Karpas-422 (cell line): ENCODE results near the gene NEIL3. TPM values are rescaled to one million over a fixed set of nuclear protein-coding genes. Genes with fewer than 3 reads are reported as not detected.
A peak's percentile ranks its signal among the peaks of the same experiment; 100 is the strongest.

Experiments
- DNase-seq: peaks from one replicate; pipeline ENCODE4 v3.0.0-alpha.2; 2015
- H2AFZ ChIP-seq: fragments of 200-600 bp; sonication (generic); 2 replicates; pipeline ENCODE4 v1.6.1; 2014; ENCODE audit warnings: antibody characterized with exemption, low read length, mixed read lengths
- H3K27ac ChIP-seq: fragments of 200-600 bp; sonication (generic); 2 replicates; pipeline ENCODE4 v1.5.1; 2014; ENCODE audit warnings: mild to moderate bottlenecking, low read length, moderate library complexity
- H3K27me3 ChIP-seq: fragments of 200-600 bp; sonication (generic); 2 replicates; pipeline ENCODE4 v1.6.1; 2014; ENCODE audit warnings: low read length, mixed read lengths
- H3K36me3 ChIP-seq: fragments of 200-600 bp; sonication (generic); 2 replicates; pipeline ENCODE4 v1.6.1; 2014; ENCODE audit warnings: low read length, mixed read lengths; ENCODE audit not compliant: insufficient read depth
- H3K4me1 ChIP-seq: fragments of 200-600 bp; sonication (generic); 2 replicates; pipeline ENCODE4 v1.6.1; 2014; ENCODE audit warnings: mild to moderate bottlenecking, low read length, mixed read lengths
- H3K4me2 ChIP-seq: fragments of 200-600 bp; sonication (generic); 2 replicates; pipeline ENCODE4 v1.6.1; 2014; ENCODE audit warnings: low read length, low read depth, mild to moderate bottlenecking; ENCODE audit not compliant: poor library complexity, severe bottlenecking
- H3K4me3 ChIP-seq: fragments of 200-600 bp; sonication (generic); 2 replicates; pipeline ENCODE4 v1.5.1; 2014; ENCODE audit warnings: mild to moderate bottlenecking, antibody characterized with exemption, low read length, mixed read lengths
- H3K79me2 ChIP-seq: fragments of 200-600 bp; sonication (generic); 2 replicates; pipeline ENCODE4 v1.6.1; 2014; ENCODE audit warnings: mild to moderate bottlenecking, low read length, mixed read lengths
- H3K9ac ChIP-seq: fragments of 200-600 bp; sonication (generic); 2 replicates; pipeline ENCODE4 v1.6.0; 2014; ENCODE audit warnings: low read length
- H3K9me2 ChIP-seq: fragments of 200-600 bp; sonication (generic), shearing (Covaris generic); replicated peaks from 2 replicates; pipeline ENCODE4 v1.6.0; 2014; ENCODE audit warnings: mild to moderate bottlenecking, low read length, moderate library complexity; ENCODE audit not compliant: insufficient read depth
- H3K9me3 ChIP-seq: fragments of 300-700, 200-600 bp; sonication (generic); 2 replicates; pipeline ENCODE4 v1.6.1; 2014; ENCODE audit warnings: low read length, mixed read lengths
- H4K20me1 ChIP-seq: fragments of 200-600 bp; sonication (generic); 2 replicates; pipeline ENCODE4 v1.6.1; 2014; ENCODE audit warnings: mild to moderate bottlenecking, antibody characterized with exemption, low read length, low read depth; ENCODE audit not compliant: insufficient read depth
- total RNA-seq: library from RNA; depleted of rRNA; stranded (reverse); fragments of >200 nt; shearing (Covaris generic); gene quantifications from 2 replicates; pipeline ENCODE4 v1.2.3, GENCODE V29; 2014; ENCODE audit warnings: low replicate concordance; rRNA removed

Gene NEIL3
- total RNA-seq, result 4.6 and 9.1 TPM in 2 replicates

GRCh38 chr4:177309522-177310371, at the start of gene NEIL3:
NEIL3 (plus strand) TSS chr4:177309874; CDS start chr4:177309954, 80 bp downstream.
- H3K27ac ChIP-seq, result peak within 1 kb of the TSS; percentile 56

GRCh38 chr4:177263818-177264217, 45.9 kb upstream of the NEIL3 start:
- Histone ChIP-seq H3K4me3 (no peak overlapping the region), H4K20me1 (no peaks in the 10 kb centered on the region), H3K27me3 (no peaks in the 10 kb centered on the region), H3K9me3 (no peaks in the 10 kb centered on the region), H3K4me1 (no peaks in the 10 kb centered on the region), H3K27ac (no peak overlapping the region), H3K4me2 (no peak overlapping the region), H3K9me2 (no peaks in the 10 kb centered on the region), H2AFZ (no peak overlapping the region), H3K9ac (no peak overlapping the region), H3K79me2 (no peaks in the 10 kb centered on the region), H3K36me3 (no peaks in the 10 kb centered on the region)
- DNase-seq, result no peak

More at GRCh38 chr4:177309522-177310371, at the start of gene NEIL3:
- DNase-seq, result peak; percentile 93
- Histone ChIP-seq H4K20me1 (no peaks in the 10 kb centered on the region), H3K9me3 (no peaks in the 10 kb centered on the region), H3K4me3 (peak within 1 kb of the TSS; percentile 93), H3K4me2 (peak within 1 kb of the TSS; percentile 73), H2AFZ (peak within 1 kb of the TSS; percentile 84), H3K4me1 (peaks cover 30% of the 10 kb centered on the region), H3K27me3 (no peaks in the 10 kb centered on the region), H3K9ac (peak within 1 kb of the TSS; percentile 75), H3K79me2 (peaks cover 46% of the 10 kb centered on the region), H3K36me3 (0 out of 2 replicates have a peak, but pooled peaks cover 3% of the 10 kb centered on the region), H3K9me2 (no peaks in the 10 kb centered on the region)

GRCh38 chr4:177264788-177265422, 44.8 kb upstream of the NEIL3 start:
- H2AFZ ChIP-seq, result no peak overlapping the region
- no peak for DNase-seq
- H3K4me3 ChIP-seq, result no peak overlapping the region
- no peaks in the 10 kb centered on the region for H3K9me3 ChIP-seq
- H3K27ac ChIP-seq, result no peak overlapping the region
- no peak overlapping the region for H3K4me2 ChIP-seq
- H3K9ac ChIP-seq, result no peak overlapping the region
- no peaks in the 10 kb centered on the region for H3K79me2 ChIP-seq
- H3K9me2 ChIP-seq, result no peaks in the 10 kb centered on the region
- H4K20me1 ChIP-seq, result no peaks in the 10 kb centered on the region
- H3K27me3 ChIP-seq, result no peaks in the 10 kb centered on the region
- no peaks in the 10 kb centered on the region for H3K4me1 ChIP-seq
- H3K36me3 ChIP-seq, result no peaks in the 10 kb centered on the region

GRCh38 chr4:177265729-177266128, 43.9 kb upstream of the NEIL3 start:
- Histone ChIP-seq H4K20me1 (no peaks in the 10 kb centered on the region), H3K79me2 (no peaks in the 10 kb centered on the region), H3K9ac (no peak overlapping the region), H3K4me2 (no peak overlapping the region), H3K9me3 (no peaks in the 10 kb centered on the region), H3K4me1 (no peaks in the 10 kb centered on the region), H2AFZ (no peak overlapping the region), H3K36me3 (no peaks in the 10 kb centered on the region), H3K4me3 (no peak overlapping the region), H3K27ac (no peak overlapping the region), H3K27me3 (no peaks in the 10 kb centered on the region), H3K9me2 (no peaks in the 10 kb centered on the region)
- no peak for DNase-seq

- DNase-seq, result no peak
- H2AFZ ChIP-seq, result no peak overlapping the region
- H3K9me2 ChIP-seq, result no peaks in the 10 kb centered on the region
- H3K27me3 ChIP-seq, result no peaks in the 10 kb centered on the region
- no peak overlapping the region for H3K9ac ChIP-seq
- no peaks in the 10 kb centered on the region for H3K79me2 ChIP-seq
- H3K4me3 ChIP-seq, result no peak overlapping the region
- no peaks in the 10 kb centered on the region for H3K9me3 ChIP-seq
- H4K20me1 ChIP-seq, result no peaks in the 10 kb centered on the region
- H3K4me1 ChIP-seq, result no peaks in the 10 kb centered on the region
- no peak overlapping the region for H3K27ac ChIP-seq
- H3K4me2 ChIP-seq, result no peak overlapping the region
- H3K36me3 ChIP-seq, result no peaks in the 10 kb centered on the region
These were observed 43.2 kb upstream of the NEIL3 start for GRCh38 chr4:177266506-177266905.

- H3K4me3 ChIP-seq, result no peak overlapping the region
- H3K36me3 ChIP-seq, result no peaks in the 10 kb centered on the region
- H3K4me1 ChIP-seq, result no peaks in the 10 kb centered on the region
- H3K9me3 ChIP-seq, result no peaks in the 10 kb centered on the region
- H2AFZ ChIP-seq, result no peak overlapping the region
- no peaks in the 10 kb centered on the region for H3K9me2 ChIP-seq
- H3K4me2 ChIP-seq, result no peak overlapping the region
- H4K20me1 ChIP-seq, result no peaks in the 10 kb centered on the region
- H3K27ac ChIP-seq, result no peak overlapping the region
- no peaks in the 10 kb centered on the region for H3K79me2 ChIP-seq
- DNase-seq, result no peak
- H3K27me3 ChIP-seq, result no peaks in the 10 kb centered on the region
- H3K9ac ChIP-seq, result no peak overlapping the region
These were observed 41.8 kb upstream of the NEIL3 start for GRCh38 chr4:177267911-177268310.

- Histone ChIP-seq H3K79me2 (no peaks in the 10 kb centered on the region), H3K9me2 (no peaks in the 10 kb centered on the region), H3K27me3 (no peaks in the 10 kb centered on the region), H3K9ac (no peak overlapping the region), H3K9me3 (no peaks in the 10 kb centered on the region), H3K4me3 (no peak overlapping the region), H3K36me3 (no peaks in the 10 kb centered on the region), H3K4me2 (no peak overlapping the region), H3K27ac (no peak overlapping the region), H3K4me1 (no peaks in the 10 kb centered on the region), H4K20me1 (no peaks in the 10 kb centered on the region), H2AFZ (no peak overlapping the region)
- no peak for DNase-seq
These were observed 38.6 kb upstream of the NEIL3 start for GRCh38 chr4:177271091-177271490.

GRCh38 chr4:177271915-177272766, 37.5 kb upstream of the NEIL3 start:
- Histone ChIP-seq H3K9ac (no peak overlapping the region), H3K36me3 (no peaks in the 10 kb centered on the region), H3K27me3 (no peaks in the 10 kb centered on the region), H3K4me1 (no peaks in the 10 kb centered on the region), H3K4me2 (no peak overlapping the region), H4K20me1 (no peaks in the 10 kb centered on the region), H3K9me3 (no peaks in the 10 kb centered on the region), H3K4me3 (no peak overlapping the region), H3K79me2 (no peaks in the 10 kb centered on the region), H2AFZ (no peak overlapping the region), H3K9me2 (no peaks in the 10 kb centered on the region), H3K27ac (no peak overlapping the region)
- DNase-seq, result no peak
